NCI-H748 (cell line): ENCODE results near the gene TMEM267.

Source experiments
- DNase-seq: peaks from one replicate; lab custom pipeline; 2025; ENCODE audit not compliant: unreplicated experiment; lab: John Stamatoyannopoulos, UW

TMEM267 gene

DNA sequence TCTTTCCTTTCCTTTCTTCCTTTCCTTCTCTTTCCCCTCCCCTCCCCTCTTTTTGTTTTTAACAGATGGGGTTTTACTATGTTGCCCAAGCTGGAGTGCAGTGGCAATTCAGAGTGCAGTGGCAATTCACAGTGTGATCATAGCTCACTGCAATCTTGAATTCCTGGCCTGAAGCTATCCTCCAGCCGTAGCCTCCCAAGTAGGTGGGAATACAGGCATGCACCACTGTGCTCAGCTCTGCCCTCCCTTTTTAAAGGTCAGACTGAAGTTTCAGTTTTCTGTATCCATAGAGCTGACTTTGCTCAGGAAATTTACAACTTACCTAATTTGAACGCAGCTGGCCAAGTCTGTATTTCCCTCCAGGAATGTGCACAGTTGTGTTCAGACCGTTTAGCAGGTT, 72.2 kb downstream of the TMEM267 start:
- DNase-seq: no peak

DNA sequence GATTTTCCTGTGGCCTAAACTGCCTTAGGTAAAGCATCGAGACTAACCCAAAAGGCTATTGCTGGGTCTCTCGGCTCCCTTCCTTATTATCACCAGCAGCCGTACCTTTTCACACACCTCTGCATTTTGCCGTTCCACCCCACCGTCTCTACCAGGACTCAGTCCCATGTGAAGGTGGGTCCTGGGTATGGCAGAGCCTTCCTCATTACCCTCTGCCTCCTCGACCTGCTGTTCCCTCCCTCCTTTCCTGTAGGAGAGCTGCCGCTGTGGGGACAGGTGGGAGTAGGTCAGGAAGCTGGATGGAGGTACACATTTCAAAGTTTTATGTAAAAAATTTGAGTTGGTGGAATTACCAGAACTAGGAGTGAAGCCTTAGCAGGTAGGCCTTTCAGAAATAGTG, 73.3 kb downstream of the TMEM267 start:
- DNase-seq: no peak

GRCh38 chr5:43409809-43410271, 73.8 kb downstream of the TMEM267 start:
- DNase-seq: no peak

DNA sequence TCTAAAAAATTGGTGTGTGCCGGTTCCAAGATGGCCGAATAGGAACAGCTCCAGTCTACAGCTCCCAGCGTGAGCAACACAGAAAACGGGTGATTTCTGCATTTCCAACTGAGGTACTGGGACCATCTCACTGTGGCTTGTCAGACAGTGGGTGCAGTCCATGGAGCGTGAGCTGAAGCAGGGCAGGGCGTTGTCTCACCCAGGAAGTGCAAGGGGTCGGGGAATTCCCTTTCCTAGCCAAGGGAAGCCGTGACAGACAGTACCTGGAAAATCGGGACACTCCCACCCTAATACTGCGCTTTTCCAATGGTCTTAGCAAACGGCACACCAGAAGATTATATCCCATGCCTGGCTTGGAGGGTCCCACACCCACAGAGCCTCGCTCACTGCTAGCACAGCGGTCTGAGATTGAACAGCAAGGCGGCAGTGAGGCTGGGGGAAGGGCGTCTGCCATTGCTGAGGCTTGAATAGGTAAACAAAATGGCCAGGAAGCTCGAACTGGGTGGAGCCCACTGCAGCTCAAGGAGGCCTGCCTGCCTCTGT, 81.1 kb downstream of the TMEM267 start:
- peak; percentile 71 for DNase-seq

DNA sequence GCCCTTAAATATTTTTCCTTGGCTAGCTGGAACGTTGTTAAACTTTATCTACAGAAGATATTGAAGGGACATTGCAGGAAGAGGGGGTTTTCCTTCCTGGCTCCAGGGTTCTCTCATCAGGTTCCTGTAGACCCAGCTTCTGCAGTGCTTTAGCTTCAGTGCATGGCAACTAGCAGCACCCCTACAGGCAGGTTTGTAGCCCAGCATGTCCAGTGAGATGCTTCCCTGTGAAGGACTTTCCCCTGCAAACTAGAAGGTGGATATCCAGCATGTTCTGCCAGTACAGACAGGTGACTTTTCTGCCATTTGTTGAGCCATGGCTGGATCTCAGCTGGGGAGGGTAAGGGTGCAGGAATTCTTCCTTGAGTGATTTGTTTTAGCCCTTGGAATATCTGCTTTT, 81.8 kb downstream of the TMEM267 start:
- DNase-seq: peak; percentile 81

- no peak for DNase-seq
These were observed 83.6 kb downstream of the TMEM267 start for GRCh38 chr5:43400082-43400481.

DNA sequence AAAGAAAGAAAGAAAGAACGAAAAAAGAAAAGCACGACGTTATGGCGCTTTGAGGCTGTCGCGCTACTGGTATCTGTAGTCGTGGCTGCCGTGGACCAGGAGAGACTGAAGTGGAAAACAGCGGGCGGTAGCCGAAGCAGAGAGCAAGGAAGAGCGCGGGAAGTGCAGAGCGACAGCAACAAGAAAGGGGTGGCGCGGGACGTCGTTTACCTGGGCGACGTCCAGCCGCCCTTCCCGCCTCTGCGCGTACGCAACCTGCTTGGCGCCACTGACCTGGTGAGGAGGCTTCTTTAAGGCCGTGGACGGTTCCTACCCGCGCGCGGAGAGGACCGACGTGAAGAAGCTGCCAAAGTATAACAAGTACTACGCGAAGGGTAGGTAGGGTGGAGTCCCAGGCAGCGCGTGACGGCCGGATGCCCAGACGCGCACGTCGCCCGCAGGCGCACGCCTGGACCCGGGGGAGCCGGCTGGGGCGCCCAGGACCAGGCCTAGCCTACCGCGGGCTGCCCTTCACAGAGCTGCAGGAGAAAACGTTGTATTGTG, 86.8 kb downstream of the TMEM267 start:
- no peak for DNase-seq
